ENCODE data around the gene KIF26B.
A peak's percentile ranks its signal among the peaks of the same experiment; 100 is the strongest.

KIF26B gene

GRCh38 chr1:245672836-245673656 is 518.3 kb downstream of the KIF26B start:
- peak in 1 of 56 donors; percentile 12 for DNase-seq

- DNase-seq = no peak
These were observed 519.2 kb downstream of the KIF26B start for GRCh38 chr1:245673881-245674414.

- DNase-seq = no peak
These were observed 522.9 kb downstream of the KIF26B start for GRCh38 chr1:245677461-245678240.

GRCh38 chr1:245678860-245679411 is 524.2 kb downstream of the KIF26B start:
- DNase-seq = no peak

GRCh38 chr1:245679821-245680780 is 525.3 kb downstream of the KIF26B start:
- peak in 6 of 56 donors; percentile 7 to 36 (median 14) for DNase-seq

- no peak for DNase-seq
These were observed 528.1 kb downstream of the KIF26B start for GRCh38 chr1:245682638-245683628.

GRCh38 chr1:245683676-245684075 is 528.9 kb downstream of the KIF26B start:
- no peak for DNase-seq

GRCh38 chr1:245684166-245684565 is 529.4 kb downstream of the KIF26B start:
- no peak for DNase-seq

GRCh38 chr1:245684571-245684970 is 529.8 kb downstream of the KIF26B start:
- DNase-seq = no peak

GRCh38 chr1:245685111-245685810 is 530.5 kb downstream of the KIF26B start:
- DNase-seq = no peak

- no peak for DNase-seq
These were observed 531.2 kb downstream of the KIF26B start for GRCh38 chr1:245686006-245686405.

GRCh38 chr1:245686446-245687030 is 531.8 kb downstream of the KIF26B start:
- no peak for DNase-seq

- no peak for DNase-seq
These were observed 532.4 kb downstream of the KIF26B start for GRCh38 chr1:245687152-245687635.

- peak in 3 of 56 donors; percentile 3 to 37 (median 22) for DNase-seq
These were observed 533.1 kb downstream of the KIF26B start for GRCh38 chr1:245687636-245688535.

- no peak for DNase-seq
These were observed 534.0 kb downstream of the KIF26B start for GRCh38 chr1:245688536-245689453.

GRCh38 chr1:245690156-245690690 is 535.4 kb downstream of the KIF26B start:
- DNase-seq = peak in 13 of 56 donors; percentile 8 to 30 (median 17)

Data from nucleus accumbens (tissue), 56 donors.